ENCODE data around the gene NOTCH1.

Gene NOTCH1

GRCh38 chr9:136465500-136466154 is 80.2 kb downstream of the NOTCH1 start:
- H3K27ac ChIP-seq, result no peak overlapping the region
- TF ChIP-seq CTCF (conservative IDR thresholded peaks at IDR 0.05), result no peak

- TF ChIP-seq CTCF (conservative IDR thresholded peaks at IDR 0.05), result no peak
These were observed 81.6 kb downstream of the NOTCH1 start for GRCh38 chr9:136464241-136464640.

GRCh38 chr9:136463578-136463977 is 82.3 kb downstream of the NOTCH1 start:
- H3K27ac ChIP-seq, result no peak overlapping the region
- TF ChIP-seq CTCF (conservative IDR thresholded peaks at IDR 0.05), result no peak

More at GRCh38 chr9:136464241-136464640, 81.6 kb downstream of the NOTCH1 start:
- H3K27ac ChIP-seq, result no peak overlapping the region

- TF ChIP-seq CTCF (conservative IDR thresholded peaks at IDR 0.05), result no peak
- H3K27ac ChIP-seq, result no peak overlapping the region
These were observed 83.2 kb downstream of the NOTCH1 start for GRCh38 chr9:136462664-136463063.

- no peak for TF ChIP-seq CTCF (conservative IDR thresholded peaks at IDR 0.05)
- no peak overlapping the region for H3K27ac ChIP-seq
These were observed 85.0 kb downstream of the NOTCH1 start for GRCh38 chr9:136460772-136461325.

- no peak overlapping the region for H3K27ac ChIP-seq
- no peak for TF ChIP-seq CTCF (conservative IDR thresholded peaks at IDR 0.05)
These were observed 86.4 kb downstream of the NOTCH1 start for GRCh38 chr9:136459425-136459824.

GRCh38 chr9:136457326-136457725 is 88.5 kb downstream of the NOTCH1 start:
- no peak overlapping the region for H3K27ac ChIP-seq
- TF ChIP-seq CTCF (conservative IDR thresholded peaks at IDR 0.05), result no peak

Data from VCaP (cell line).